Measurements from ENCODE around the gene SYNDIG1L.

DNA sequence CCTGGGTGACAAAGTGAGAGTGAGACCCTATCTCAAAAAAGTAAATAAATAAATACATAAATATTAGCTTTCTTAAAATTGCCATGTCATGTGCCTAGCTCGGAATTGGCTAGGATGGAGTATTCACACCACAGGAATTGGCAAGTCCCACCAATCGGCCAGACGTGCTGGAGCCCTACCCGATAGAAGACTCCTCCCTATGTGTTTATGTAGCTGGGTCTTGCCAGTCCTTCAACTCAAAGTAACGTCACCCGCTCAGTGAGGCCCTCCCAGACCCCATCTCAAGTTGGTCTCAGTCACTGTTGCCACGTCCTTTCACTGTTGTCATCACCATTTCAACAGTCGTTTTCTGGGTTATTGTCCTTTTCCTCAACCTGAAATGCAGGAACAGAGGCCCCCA, 57.6 kb downstream of the SYNDIG1L start:
- TF ChIP-seq, protein P1, sequence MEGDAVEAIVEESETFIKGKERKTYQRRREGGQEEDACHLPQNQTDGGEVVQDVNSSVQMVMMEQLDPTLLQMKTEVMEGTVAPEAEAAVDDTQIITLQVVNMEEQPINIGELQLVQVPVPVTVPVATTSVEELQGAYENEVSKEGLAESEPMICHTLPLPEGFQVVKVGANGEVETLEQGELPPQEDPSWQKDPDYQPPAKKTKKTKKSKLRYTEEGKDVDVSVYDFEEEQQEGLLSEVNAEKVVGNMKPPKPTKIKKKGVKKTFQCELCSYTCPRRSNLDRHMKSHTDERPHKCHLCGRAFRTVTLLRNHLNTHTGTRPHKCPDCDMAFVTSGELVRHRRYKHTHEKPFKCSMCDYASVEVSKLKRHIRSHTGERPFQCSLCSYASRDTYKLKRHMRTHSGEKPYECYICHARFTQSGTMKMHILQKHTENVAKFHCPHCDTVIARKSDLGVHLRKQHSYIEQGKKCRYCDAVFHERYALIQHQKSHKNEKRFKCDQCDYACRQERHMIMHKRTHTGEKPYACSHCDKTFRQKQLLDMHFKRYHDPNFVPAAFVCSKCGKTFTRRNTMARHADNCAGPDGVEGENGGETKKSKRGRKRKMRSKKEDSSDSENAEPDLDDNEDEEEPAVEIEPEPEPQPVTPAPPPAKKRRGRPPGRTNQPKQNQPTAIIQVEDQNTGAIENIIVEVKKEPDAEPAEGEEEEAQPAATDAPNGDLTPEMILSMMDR (conservative IDR thresholded peaks at IDR 0.05 in 1 of 2, IDR thresholded peaks at IDR 0.05 in 1 of 2; ENCODE audit: extremely low read depth in 1 of 2, insufficient read depth in 1 of 2, low read depth in 1 of 2, low read length in 2 of 2), result no peak
- no peak for TF ChIP-seq EZH2 (IDR thresholded peaks at IDR 0.05; ENCODE audit: borderline replicate concordance, low read length)
